ENCODE data around the gene OSER1.
"Not testable (repeated sequence)": the region's sequence is repeated elsewhere in the genome, so short reads cannot be mapped to it uniquely, and the experiment has no call there.

The OSER1 gene

DNA sequence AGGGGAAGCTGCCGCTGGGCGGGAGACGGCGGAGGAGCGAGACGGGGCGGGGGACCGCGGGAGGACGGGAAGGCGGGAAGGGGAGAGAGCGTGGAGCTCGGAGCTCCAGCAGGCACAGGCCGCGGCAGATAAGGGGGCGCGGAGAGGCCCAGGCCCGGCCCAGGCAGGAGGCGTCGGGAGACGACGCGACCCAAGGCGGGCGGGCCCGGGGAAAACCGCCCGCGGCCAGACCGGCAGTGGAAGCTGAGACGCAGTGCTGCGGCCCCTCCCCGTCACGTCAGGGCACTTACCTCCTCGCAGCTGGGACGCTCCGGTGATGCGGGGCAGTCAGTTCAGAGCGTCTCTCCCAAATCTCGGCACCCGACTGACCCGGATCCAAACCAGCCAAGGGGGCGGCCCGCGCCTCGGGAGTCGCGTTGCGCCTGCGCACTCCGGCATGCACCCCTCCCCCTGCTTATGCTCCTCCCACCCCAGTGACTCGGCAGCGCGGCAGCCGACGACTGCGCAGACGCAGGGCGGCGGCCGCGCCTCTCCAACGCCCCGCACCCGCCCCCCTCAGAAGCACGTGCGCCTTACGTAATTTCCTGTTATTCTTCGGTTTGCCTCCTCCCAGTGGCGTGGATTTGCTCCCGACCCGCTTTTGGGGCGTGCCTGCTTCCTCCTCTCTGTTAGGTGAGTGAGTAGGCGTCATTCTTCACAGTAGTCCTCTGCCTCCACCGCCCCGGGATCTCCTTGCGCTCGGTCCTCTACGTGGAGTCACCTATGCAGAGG, at the start of gene OSER1:
TSS of gene OSER1 (minus strand) at position 366 of the 771 bp plus-strand sequence. CDS start 3,814 bp downstream, outside the sequence.
- DNase-seq, result peak; percentile 99

DNA sequence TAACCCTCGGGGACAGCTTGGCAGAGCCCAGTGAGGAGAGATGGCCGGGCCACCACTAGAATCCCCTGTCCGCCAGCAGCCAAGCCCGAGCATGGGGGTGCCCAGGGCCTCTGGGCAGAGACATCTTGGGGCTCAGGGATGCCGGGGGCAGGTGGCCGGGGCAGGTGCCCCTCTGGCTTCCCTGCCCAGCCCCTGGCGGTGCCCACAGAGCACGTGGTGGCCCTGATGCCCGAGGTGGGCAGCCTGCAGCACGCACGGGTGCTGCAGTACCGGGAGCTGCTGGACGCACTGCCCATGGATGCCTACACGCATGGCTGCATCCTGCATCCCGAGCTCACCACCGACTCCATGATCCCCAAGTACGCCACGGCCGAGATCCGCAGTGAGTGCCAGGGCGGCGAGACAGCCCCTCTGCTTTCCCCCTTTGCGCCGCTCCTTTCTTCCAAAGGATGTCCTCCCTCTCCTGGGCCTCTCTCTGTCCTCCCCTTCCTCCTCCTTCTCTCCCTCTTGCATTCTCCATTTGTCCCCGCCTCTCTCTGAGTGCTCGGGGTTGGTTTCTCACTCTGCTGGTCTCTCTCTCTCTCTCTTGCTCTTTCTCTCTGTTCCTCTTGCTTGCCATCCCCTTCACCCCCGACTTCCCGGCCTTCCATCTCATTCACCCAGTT, 47.8 kb upstream of the OSER1 start:
- no peak for DNase-seq

DNA sequence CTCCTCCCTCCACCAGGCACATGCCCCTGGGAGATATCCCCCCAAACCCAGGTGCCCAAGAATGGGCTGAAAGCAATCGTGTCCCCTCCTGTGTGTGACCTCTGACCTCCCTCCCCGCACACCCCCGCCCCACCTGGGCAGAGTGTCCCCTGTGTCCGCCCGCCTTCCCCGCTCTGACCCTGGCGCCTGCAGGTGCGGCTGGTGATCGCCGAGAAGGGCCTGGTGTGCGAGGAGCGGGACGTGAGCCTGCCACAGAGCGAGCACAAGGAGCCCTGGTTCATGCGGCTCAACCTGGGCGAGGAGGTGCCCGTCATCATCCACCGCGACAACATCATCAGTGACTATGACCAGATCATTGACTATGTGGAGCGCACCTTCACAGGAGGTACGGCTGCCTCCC, 46.4 kb upstream of the OSER1 start:
- DNase-seq, result no peak

DNA sequence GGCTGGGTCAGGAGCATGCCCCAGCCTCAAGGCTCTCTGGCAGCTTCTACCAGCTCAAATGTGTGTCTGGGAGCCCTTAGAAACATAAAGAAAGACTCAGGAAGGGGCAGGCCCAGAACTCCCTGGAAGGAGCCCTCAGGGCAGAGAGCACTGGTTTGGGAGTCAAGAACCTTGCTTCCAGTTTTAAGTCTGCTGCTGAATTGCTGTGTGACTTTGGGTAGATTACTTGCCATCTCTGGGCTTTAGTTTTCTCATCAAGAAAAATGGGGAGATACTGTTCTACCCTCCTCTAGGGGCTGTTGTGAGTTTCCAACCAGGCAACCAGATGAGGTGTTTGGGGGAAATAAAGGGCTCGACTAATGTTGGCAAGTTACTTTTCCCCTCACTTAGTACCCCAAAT, 45.4 kb upstream of the OSER1 start:
- no peak for DNase-seq

DNA sequence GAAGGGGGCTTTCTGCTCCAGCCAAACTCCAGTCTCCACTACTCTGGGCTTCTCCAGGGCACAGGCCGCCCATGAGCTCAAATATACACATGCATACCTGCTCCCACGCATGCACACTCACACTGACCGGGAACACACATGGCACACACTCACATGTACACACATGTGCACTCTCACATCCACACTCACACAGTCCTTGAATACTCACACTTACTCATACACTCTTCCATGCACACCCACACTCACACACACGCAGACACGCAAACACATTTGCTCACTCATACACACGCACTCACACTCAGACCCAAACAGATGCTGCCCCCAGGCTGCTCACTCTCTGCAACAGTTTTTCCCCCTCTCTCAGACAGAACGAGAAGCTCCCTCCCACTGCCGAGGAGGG, 43.5 kb upstream of the OSER1 start:
- no peak for DNase-seq

DNA sequence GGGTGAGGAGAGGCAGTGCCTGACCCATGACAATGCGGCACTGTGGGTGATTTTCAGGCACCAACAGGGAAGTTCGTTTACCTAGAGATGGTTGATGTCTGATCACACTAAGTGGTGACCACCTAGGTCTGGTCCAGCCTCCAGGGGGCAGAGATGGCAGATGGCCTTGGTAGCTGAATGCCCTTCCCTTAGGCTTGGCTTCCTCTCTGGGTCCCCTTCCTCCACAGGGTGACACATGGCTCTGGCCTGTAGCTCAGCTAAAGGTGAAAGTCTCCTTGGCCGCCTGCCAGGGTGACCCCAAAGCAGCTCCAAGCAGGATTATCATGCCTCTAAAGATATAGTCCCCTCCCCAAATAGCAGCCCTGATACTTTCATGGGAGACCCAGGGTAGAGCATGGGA, 43.0 kb upstream of the OSER1 start:
- no peak for DNase-seq

DNA sequence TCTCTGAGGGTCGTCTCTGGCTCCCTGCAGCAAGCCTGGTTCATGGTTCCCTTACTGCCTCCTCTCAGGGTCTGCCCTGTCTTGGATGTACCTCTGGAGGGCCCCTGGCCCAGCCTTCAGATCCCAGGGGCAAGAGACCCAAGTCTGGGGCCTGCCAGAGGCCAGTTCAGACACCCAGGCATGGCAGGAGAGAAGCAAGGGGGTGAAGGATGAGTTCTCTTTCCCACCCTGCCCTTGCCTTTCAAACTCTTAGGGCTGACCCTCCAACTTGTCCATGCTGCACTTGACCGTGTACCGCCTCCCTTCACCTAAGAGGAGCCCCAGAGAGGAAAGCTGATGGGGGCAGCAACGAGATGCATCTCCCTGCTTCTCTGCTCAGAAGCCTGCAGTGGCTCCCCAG, 40.7 kb upstream of the OSER1 start:
- DNase-seq, result no peak

DNA sequence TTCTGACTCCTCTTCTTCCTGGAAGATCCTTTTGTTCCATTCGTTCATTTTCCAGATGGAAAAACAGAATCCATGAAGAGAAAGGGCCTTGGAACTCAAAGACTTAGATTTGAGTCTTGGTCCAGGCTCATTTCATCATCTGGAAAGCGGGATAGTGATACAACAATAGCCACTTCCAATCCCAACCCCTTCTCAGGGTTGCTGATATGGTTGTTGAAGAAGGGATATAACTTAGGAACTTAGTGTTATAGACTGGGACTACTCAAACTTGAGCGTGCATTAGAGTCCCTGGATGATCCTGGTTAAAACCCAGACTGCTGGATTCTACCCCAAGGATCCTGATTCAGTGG, 37.8 kb upstream of the OSER1 start:
- no peak for DNase-seq

DNA sequence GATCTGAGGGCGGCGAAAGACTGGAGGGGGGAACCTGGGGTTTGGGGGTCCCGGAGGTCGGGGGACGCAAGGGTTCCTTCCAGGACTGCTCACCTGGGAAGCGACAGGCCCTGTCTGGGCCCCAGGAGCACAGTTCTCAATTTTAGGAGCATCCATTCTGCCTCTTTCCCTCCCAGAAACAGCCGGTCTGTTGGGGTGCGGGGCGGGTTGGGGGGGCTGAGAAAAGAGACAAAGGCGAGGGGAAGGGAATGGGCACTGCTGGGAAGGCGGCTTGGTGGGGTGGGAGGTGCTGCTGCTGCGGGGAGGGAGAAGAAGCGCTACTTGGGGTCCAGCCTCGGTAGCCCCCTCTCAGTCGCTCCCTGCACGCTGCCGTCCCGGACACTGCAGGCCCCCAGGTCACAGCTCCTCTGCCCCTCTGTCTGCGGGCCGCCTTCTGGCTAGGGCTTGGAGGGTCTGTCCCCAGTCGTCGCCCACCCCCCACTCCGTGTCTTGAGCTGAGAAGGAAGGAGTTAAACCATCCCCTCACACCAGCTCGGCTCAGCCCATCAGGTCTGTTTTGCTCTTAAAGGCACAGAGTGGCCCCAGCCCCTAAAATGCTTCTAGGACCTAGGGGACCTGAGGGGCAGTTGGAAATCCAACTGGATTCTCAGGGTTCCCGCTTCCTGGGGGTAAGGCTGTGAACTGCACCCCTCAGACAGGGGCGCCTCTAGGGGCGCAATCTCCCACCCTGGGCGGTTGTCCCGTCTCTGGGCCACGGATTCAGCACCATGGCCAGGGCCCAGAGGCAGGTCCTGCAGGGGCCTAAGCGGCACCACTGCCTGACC, 37.2 kb upstream of the OSER1 start:
- DNase-seq, result no peak

DNA sequence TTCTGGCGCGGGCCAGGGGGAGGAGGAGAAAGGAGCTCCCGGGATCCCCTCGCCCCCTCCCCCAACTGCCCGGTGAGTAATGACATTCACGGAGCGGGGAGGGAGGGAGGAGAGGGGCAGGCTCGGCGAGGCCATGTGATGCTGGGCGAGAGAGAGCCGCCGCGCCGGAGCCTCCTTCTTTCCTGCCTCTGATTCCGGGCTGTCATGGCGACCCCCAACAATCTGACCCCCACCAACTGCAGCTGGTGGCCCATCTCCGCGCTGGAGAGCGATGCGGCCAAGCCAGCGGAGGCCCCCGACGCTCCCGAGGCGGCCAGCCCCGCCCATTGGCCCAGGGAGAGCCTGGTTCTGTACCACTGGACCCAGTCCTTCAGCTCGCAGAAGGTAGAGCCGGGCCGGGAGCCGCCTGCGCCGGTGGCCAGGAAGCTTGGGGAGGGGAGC, 36.6 kb upstream of the OSER1 start, which contains the start of gene GDAP1L1:
TSS of gene GDAP1L1 (plus strand) at position 178 of the 441 bp plus-strand sequence. CDS start at position 205, 27 bp downstream.
- no peak for DNase-seq

DNA sequence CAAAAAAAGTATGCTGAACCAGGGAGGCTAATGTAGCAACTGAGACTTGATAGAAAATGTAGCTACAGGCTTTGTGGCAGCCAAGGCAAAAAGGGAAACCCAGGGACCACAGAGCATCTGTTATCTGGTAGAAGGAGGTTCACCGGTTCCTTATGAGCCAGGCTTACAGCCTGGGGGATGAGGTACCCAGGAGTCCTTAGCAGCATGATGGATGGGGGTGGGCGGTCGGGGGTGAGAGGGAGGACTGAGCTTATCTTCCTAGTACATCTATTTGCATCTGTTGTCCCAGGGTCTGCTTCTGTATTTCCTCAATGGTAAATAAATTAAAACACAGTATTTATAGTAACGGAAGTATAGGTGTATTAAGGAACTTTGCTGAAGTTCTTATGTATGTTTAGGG, 35.4 kb upstream of the OSER1 start:
- no peak for DNase-seq

DNA sequence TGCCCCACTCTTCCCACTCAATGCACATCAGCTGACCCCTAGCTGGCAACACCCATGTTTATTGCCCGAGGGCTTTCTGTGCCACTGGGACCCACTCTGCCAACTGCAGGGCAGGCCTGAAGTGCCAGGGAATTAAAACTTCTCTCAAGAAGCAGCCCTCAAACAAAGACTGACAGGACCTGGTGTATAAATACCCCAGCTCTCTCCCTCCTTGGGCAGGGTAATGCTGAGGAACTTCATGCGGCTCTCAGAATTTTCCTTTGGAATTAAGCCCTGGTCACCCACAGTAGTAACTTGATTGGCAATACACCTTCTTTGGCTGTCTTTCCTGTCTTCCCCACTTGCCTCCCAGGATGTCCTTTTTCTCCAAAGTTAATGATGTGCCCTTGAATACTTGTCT, 31.2 kb upstream of the OSER1 start:
- DNase-seq, result no peak

DNA sequence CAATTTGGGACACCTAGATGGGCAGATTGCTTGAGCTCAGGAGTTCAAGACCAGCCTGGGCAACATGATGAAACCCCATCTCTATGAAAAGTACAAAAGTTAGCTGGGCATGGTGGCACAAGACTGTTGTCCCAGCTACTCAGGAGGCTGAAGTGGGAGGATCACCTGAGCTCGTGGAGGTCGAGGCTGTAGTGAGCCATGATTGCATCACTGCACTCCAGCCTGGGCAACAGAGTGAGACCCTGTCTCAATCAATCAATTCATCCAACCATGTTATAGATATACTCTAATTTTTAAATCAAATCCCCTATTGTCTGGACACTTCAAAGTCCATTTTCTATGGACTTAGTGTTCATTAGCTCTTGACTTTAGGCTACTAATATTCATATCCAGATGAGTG, 26.3 kb upstream of the OSER1 start:
- not testable (repeated sequence) for DNase-seq

DNA sequence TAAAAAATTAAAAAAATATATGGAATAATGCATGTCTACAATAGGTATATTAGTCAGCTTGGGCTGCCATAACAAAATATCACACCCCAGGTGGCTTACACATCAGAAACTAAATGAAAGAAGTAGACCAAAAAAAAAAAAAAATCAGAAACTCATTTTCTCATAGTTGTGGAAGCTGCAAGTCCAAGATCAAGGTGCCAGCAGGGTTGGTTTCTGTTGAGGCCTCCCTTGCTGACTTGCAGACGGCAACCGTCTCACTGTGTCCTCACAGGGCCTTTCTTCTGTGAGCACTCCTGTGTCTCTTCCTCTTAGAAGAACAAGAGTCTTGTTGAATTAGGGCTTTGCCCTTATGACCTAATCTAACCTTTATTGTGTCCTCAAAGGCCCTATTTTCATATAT, 25.1 kb upstream of the OSER1 start:
- no peak for DNase-seq

DNA sequence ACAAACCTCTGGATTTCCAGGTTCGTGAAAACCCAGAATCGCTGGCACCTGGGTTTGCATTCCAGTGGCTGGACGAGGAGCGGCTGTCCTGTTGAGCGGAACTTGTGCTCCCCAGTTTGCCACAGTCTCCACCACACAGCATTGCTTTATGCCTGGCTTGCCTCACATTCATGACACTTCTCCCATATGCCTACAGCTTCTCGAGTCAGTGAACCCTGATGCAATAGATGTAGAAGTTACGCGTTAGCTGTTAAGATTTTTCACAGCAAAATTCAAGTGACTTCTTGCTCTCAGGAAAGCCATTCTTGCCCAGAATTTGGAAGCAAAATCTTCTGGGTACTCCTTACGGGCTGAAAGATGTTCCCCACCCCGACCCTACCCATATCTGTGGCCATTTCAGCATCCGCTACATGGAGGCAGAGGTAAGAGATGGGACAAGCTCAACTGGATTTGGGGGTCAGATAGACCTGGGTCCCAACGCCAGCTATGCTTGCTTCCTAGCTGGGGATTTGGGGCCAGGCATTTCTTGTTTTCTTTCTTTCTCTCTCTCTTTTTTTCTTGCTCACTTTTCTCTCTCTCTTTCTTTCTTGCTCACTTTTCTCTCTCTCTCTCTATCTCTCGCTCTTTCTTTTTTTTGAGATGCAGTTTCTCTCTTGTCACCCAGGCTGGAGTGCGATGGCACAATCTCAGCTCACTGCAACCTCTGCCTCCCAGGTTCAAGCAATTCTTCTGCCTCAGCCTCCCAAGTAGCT, 24.2 kb upstream of the OSER1 start:
- DNase-seq, result no peak

DNA sequence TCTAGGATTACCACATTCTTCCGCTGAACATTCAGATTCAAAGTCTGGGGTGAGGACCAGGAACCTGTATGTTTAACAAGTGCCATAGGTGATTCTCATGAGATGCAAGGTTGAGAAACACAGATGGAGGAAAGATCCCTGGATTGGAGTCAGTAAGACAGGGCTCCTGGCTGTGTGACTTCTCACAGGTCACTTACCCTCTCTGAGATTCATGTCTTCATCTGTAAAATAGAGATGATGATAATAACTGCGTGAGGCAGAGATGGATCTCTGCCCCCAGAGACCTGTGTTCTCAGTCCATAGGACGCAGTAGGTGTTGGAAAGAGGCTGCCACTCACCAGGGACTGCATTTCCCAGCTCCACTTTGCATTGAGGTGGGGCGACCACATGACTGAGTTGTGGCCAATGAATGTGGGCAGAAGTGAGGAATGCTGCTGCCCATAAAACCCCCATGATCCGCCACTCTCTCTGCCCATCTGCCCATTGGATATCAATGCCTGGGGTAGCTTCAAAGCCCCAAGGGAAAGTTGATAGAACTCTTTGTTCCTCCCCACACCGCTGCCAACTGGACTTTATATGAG, 23.0 kb upstream of the OSER1 start:
- DNase-seq, result no peak

DNA sequence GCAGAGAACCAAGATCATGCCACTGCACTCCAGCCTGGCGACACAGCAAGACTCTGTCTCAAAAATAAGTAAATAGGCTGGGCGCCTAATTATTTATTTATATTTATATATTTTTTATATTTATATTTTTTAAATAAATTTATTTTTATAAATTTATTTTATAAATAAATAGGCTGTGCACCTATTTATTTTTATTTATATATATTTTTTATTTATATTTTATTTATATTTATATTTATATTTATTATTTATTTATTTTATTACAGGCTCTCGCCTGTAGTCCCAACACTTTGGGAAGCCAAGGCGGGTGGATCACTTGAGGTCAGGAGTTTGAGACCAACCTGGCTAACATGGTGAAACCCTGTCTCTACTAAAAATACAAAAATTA, 21.9 kb upstream of the OSER1 start:
- DNase-seq, result not testable (repeated sequence)

DNA sequence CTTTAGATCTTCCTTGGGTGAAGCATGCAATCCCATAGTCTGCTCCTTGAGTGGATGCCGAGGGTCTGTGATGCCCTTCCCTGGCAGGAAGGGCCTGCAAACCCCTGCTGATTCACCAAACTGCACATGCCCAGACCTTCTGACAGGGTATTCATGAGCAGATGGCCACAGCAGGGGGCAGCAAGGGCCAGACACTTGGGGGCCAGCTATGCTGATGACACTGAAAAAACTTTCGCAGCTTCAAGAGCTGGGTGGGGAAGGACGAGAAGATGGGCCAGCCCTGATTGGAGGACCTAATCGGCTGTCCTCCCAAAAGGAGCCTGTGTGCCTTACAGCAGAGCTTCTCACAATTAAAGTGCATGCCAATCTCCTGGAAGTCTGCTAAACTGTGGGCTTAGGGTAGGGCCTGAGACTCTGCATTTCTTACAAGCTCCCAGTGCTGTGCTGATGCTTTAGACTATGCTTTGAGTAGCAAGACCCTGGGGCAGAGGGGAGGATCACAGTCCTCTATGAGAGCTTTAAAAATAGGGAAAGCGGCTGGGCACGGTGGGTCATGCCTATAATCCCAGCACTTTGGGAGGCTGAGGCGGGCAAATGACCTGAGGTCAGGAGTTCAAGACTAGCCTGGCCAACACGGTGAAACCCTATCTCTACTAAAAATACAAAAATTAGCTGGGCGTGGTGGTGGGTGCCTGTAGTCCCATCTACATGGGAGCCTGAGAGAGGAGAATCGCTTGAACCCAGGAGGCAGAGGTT, 21.3 kb upstream of the OSER1 start:
- DNase-seq, result no peak

DNA sequence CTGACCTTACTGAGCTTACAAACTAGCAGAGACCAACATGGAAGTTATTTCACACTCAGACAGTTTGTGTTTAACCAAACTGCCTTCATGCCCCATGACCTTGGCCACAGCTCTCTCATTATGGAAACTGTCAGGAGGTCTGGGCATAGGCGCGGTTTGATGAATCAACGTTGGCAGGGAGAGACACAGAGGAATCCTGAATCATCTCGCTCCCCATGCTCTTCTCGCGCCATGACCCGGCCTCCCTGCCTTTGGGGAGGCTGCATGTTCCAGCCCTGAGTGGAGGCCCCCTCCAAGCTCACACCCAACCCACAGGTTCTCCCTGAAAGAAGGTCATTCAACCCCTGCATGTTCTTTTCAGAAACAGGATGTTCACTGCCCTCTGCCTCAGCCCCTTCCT, 20.6 kb upstream of the OSER1 start:
- DNase-seq, result no peak

DNA sequence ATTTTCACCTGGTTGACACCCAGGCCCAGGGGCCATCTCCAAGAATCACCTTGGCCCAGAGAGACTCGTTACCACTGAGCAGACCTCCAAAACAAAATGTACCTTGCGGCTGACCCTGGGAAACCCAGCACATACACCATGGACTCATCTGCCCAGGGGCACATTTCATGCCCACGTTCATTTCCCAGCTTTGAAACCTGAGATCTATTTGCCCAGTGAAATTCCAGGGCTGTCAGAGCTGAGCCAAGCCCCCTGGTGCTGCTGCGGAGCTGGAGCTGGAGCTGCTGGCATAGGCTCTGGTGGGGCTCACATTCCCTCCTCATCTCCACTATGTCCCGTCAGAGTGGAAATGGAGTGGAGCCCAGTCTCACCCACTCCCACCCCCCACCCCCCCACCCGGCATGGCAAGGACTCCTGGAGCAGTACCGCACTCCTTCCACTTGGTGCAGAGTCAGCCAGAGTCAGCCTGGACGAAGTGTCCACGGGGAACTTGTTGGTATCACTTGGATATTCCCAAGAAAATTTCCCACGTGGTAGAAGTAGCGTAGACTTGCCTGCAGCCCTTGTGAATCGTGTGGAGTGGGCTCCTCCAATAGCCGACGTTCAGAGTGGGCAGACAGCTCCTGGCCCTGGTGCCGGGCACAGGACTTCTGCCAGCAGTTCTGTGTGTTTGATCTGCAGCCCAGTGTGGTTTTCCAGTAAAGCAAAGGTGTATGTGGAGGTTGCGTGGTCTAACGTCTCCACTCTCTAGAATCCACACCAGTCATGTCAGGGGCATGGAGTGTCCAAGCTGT, 18.1 kb upstream of the OSER1 start:
- DNase-seq, result no peak

DNA sequence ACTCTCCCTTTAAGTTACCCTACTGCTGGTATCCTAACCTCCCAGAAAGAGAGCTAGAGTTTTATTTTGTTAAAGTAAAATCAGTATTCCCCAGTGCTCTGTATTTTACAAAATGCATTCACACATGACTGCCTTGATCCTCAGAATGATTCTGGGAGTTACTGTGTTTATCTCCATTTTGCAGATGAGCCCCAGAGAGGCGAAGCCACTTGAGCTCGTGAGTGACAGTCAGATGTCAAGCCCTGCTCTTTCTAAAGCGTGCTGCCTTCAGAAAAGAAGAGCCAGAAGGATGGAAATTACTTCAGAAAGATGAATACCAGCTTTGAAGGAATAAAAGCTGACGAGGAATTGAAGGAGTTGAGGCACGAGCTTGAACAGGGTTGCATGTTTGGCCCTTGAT, 14.1 kb upstream of the OSER1 start:
- DNase-seq, result no peak
